HL-60/S4 (cell line): ENCODE results near the gene PTPRN2.

Source experiments
- in situ Hi-C: fragments of 300-500 bp; cut with MboI; formaldehyde crosslinking; loops from 2 replicates; pipeline ENCODE4 v1.14.3; 2022; ENCODE audit warnings: low sequenced_read_pairs

Gene PTPRN2

GRCh38 chr7:158273138-158273651 is 314.4 kb downstream of the PTPRN2 start:
- in situ Hi-C loops = no loop called here

GRCh38 chr7:158272509-158273137 is 315.0 kb downstream of the PTPRN2 start:
- in situ Hi-C loops = no loop called here

- in situ Hi-C loops = no loop called here
These were observed 315.5 kb downstream of the PTPRN2 start for GRCh38 chr7:158272091-158272490.

GRCh38 chr7:158271646-158272045 is 316.0 kb downstream of the PTPRN2 start:
- in situ Hi-C loops = no loop called here

GRCh38 chr7:158270856-158271413 is 316.7 kb downstream of the PTPRN2 start:
- in situ Hi-C loops = no loop called here

- in situ Hi-C loops = no loop called here
These were observed 317.4 kb downstream of the PTPRN2 start for GRCh38 chr7:158270106-158270775.

- in situ Hi-C loops = no loop called here
These were observed 318.6 kb downstream of the PTPRN2 start for GRCh38 chr7:158268816-158269535.

- in situ Hi-C loops = no loop called here
These were observed 319.7 kb downstream of the PTPRN2 start for GRCh38 chr7:158267742-158268435.

- in situ Hi-C loops = no loop called here
These were observed 320.5 kb downstream of the PTPRN2 start for GRCh38 chr7:158266817-158267741.

- in situ Hi-C loops = no loop called here
These were observed 321.2 kb downstream of the PTPRN2 start for GRCh38 chr7:158266426-158266816.

- in situ Hi-C loops = no loop called here
These were observed 321.9 kb downstream of the PTPRN2 start for GRCh38 chr7:158265743-158266080.

- in situ Hi-C loops = no loop called here
These were observed 322.5 kb downstream of the PTPRN2 start for GRCh38 chr7:158264881-158265742.

GRCh38 chr7:158263964-158264748 is 323.5 kb downstream of the PTPRN2 start:
- in situ Hi-C loops = no loop called here

GRCh38 chr7:158263110-158263963 is 324.3 kb downstream of the PTPRN2 start:
- in situ Hi-C loops = no loop called here

- in situ Hi-C loops = no loop called here
These were observed 325.1 kb downstream of the PTPRN2 start for GRCh38 chr7:158262284-158263109.
